HG03520 (cell line): Measurements from ENCODE around the gene UVSSA.

Source experiments
- ATAC-seq: cut with Tn5 transposase; IDR thresholded peaks from one replicate; pipeline ENCODE4 v1.9.1; 2021; ENCODE audit warnings: mild to moderate bottlenecking, moderate library complexity; ENCODE audit not compliant: unreplicated experiment

UVSSA gene

DNA sequence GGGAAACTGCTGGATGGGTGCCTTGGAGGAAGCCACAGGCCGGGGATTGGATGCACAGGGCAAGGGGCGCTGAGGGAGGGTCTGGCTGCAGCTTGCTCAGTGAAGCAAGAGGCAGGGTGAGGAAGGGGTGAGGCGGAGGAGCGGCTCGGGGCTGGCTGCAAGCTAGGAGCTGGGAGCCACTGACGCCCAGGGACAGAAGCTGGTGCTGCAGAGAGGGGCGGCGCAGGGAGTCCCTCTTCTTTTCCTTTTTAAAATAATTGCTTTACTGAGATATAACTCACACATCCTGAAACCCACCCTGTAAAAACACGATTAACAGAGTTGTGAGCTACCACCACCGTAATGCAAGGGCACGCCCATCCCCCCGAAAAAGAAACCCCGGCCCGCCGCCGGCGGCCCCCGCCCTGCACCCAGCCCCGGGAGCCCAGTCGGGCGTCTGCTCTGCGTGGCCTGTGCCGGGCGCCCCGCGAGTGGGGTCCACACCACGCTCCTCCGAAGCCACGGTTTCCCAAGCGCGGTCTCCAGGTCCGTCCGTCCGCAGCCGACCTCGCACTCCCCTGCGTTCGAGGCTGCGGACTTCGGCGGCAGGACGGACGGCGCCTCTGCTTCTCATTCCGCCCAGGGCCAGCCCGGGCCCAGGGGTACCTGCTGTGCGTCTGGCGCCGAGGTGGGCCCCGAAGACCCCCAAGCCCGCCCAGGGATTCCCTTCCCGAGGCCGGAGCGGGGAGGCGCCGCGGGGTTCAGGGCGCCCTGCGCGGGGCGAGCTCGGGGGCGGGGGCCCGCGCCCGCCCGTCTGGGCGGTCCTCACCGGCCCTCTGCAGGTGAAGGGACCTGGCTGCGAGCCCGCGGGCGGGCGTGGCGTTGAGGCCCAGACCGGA, 866 bp upstream of the UVSSA start:
- ATAC-seq, result no peak

DNA sequence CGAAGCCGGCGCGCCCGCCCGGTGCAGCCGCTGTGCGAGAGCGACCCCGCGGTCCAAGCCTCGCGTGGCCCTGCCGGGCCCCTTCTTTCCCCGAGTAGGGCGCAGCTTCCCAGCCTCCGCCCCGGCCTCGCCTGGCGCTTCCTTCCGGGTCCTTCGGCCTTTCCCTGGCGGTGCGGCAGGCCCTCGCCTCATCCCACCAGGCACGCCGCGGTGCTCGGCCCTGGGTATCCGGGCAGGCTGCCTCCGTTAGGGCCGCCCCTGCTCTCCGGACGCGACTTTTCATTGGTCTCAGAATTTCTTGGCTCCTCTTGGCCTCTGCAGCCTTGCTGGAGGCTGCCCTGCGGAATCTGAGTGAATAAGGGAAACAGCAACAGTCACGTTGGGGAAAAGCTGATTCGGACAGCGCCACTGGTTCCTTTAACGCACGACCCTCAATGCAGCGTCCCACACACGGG, 429 bp downstream of the UVSSA start:
- ATAC-seq, result peak; percentile 27

DNA sequence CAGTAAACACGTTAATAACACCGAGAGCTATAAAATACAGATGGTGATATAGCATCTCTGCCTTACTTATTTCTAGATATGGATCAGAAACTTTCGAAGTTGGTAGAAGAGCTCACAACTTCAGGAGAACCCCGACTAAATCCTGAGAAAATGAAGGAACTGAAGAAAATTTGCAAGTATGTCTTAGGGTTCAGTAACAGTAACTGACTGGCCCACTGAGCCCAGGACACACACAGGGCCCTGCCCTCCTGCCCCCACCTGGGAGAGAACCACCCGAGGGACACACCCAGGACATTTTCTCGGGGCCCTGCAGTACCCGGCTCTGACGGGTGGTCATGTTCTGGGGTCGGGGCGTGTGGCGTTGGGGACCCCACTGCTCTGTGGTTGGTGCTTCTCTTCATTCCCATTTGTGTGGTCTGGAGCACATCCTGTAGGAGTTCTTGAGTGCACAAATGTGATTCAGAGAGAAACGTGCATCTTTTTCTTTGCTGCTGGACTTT, 1.1 kb downstream of the UVSSA start:
- no peak for ATAC-seq

DNA sequence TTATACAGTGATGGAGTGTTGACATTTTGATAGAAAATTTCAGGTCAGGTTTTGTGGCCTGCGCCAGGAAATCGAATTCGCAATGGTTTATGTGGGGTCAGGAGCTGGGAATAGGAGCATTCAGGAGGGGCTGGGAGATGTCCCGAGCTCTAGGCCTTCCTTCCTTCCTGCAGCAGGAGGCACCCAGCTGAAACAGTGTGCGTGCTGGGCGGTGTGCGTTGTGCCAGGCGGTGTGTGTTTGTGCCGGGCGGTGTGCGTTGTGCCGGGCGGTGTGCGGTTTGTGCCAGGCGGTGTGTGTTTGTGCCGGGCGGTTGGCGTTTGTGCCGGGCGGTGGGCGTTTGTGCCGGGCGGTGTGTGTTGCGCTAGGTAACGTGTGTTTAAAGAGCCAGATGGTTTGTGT, 1.7 kb downstream of the UVSSA start:
- no peak for ATAC-seq

DNA sequence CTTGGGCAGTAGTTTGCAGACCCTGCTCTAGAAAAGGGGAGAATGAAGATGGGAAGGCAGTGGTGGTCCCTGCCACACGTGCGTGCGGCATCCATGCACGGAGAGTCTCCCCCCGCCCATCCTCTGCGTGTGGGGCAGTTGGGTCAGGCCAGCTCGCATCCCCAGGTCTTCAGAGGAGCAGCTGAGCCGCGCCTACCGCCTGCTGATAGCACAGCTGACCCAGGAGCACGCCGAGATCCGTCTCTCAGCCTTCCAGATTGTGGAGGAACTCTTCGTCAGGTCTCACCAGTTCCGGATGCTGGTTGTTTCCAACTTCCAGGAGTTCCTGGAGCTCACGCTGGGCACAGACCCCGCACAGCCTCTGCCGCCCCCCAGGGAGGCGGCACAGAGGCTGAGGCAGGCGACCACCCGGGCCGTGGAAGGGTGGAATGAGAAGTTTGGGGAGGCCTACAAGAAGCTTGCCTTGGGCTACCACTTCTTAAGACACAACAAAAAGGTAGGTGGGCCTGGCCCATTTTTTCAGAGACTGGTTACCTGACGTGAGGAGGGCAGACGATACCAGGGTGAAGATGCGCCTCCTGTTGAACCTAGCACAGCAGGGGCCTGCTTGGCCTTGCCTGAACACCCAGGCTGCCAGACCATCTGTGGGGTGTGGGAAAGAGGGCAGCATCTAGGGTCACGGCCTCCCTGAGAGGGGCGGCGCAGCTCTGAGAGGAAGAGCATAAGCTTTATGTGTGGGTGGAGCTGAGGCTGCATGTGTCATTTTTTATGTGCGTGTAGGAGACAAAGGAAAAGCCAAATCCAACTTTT, 2.6 kb downstream of the UVSSA start:
- no peak for ATAC-seq

DNA sequence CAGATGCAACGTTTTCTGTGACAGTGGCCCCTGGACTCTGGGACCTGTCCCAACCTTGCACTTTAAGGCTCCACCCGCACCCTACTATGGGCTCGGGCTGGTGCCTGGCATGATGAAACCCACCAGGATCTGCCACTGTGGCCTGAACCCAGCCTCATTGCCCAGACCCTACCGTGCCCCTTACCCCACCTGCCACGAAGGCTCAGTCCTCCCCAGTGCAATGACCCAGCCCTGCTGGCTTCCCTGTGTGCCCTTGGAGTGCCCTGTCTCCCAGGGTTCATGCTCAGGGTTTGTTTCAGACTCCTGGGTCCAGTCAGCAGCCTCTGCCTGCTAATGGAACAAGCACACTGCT, 3.1 kb downstream of the UVSSA start:
- ATAC-seq, result no peak

DNA sequence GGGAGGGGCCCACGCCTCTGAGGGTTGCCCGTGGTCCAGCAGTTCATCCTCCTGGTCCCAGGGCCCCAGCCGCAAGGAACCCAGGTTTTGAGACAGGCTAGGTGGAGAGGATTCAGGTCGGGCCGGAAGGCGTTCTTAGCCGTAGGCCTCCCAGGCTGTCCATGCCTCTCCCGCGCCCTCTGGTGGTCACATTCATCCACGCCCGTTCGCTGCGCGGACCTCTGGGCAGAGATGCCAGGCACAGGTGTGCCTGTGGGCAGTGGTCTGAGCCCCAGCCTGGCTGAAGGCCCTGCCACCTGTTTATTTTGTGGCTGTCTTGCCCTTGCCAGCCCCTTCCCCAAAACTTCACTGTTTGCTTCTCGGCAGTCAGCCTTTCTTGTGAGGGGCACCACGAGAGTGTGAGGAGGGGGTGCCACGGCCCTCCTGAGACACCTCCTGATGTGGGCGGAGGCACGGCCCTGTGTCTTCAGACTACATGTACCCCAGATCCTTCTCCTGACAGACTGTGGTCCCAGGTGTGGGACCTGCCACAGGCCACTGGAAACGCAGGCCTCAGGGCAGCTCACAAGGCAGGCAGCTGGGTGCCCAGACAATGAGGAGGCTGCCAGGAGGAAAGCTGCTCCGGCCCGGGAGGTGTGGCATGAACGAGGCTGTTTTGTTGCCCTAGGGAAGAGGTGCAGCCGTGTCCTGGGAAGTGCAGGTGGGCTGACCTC, 5.0 kb downstream of the UVSSA start:
- ATAC-seq, result peak; percentile 23

DNA sequence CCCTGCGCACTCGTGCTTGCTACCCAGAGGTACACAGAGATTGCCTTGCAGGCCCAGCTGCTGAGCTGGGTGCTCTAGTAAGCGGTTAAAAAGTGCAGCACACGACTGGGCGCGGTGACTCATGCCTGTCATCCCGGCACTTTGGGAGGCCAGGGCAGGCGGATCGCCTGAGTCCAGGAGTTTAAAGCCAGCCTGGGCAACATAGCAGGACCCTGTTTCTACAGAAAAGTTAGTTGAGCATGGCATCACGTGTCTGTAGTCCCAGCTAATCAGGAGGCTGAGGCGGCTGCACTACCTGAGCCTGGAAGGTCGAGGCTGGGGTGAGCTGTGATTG, 5.5 kb downstream of the UVSSA start:
- ATAC-seq, result no peak

DNA sequence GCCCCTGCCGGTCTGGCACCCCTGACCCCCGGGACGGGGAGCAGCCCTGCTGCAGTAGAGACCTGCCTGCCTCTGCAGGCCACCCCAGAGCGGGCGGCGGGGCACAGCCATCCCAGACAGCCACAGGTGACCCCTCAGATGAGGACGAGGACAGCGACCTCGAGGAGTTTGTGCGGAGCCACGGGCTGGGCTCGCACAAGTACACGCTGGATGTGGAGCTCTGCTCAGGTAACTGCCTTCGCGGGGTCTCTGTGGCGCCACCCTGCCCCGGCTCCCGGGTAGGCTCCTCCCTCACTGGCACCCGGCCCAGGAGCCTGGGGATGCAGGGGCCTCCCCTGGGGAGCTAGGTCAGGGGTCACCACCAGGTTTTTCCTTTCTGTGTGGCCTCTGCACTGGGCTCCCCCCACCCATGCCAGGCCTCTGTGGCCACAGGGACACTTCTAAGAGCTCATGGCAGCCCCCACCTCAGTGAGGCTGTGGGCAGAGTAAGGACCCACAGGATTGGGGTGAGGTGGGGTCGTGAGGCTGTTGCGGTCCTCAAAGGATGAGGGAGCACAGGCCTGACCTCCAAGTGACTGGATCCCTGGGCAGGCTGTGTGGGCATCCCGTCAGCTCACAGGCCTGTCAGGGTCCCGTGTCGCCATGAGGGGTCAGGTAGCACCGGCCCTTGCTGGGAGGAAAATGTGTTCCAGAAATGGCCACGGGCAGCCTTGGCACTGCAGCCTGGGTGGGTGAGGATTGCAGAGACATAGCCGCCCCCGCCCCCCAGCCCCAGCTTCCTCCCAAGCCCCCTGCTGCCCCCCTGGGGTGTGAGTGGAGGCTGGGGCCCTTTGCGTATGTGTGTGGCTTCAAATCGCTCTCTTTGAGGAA, 6.4 kb downstream of the UVSSA start:
- ATAC-seq, result no peak

DNA sequence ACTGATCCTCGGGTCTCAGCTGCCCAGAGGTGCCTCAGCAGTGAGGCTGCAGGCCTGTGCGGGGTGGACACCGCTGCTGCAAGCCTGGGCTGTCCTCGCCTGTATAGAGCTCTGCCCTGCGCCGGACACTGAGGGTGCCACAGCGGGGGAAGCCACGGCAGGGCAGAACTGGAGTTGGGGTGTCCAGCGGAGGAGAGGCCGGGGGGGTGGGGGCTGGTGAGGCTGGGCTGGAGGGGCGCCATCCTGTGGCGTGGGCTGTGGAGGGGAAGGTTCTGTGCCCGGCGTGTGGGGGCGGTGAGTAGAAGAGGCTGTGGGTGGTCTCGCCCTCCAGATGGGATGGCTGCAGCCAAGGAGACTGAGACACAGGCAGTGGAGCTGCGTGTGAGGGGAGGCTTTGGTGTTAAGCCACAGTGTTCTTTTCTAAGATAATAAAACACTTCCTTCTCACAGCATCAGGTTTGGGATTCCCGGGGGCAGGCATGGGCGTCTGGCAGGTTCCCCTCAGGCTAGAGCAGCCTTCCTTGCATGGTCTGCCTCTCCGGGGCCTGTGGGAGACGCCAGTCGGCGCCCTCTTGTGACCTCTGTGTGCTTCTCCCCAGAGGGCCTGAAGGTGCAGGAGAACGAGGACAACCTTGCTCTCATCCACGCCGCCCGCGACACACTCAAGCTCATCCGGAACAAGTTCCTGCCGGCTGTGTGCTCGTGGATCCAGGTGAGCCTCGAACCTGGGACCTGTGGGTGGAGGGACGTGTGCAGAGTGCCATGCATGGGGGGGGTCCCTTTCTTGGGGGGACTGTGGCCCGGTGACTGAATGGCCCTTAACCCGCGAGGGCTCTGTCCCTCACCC, 7.4 kb downstream of the UVSSA start:
- no peak for ATAC-seq

DNA sequence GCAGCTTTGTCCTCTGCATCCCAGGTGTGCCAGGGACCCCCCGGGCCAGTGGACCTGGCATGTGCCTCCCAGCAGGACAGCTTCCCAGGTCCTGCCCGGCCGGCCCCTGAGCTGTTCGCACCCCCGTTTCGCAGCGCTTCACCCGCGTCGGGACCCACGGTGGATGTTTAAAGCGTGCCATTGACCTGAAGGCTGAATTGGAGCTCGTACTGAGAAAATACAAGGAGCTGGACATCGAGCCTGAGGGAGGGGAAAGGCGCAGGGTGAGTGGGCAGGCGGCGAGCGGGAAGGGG, 7.9 kb downstream of the UVSSA start:
- ATAC-seq, result no peak

DNA sequence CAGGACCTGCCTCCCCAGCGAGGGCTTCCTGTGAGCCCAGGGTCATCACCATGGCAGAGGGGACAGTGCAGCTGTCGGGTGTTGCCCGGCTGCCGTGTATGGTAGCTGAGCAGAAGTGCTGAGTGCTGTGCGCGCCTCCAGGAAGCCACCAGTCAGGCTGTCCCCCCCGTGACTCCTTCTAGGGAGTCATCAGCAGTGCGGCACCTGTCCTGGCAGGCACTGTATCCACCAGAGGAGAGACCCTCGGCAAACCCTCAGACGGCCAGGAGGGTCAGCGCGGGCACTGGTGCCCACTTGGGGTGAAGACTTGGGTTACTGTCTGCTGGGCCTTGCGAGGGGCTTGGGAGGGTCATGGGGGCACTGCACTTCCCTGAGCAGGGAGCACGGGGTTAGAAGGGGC, 8.4 kb downstream of the UVSSA start:
- no peak for ATAC-seq

DNA sequence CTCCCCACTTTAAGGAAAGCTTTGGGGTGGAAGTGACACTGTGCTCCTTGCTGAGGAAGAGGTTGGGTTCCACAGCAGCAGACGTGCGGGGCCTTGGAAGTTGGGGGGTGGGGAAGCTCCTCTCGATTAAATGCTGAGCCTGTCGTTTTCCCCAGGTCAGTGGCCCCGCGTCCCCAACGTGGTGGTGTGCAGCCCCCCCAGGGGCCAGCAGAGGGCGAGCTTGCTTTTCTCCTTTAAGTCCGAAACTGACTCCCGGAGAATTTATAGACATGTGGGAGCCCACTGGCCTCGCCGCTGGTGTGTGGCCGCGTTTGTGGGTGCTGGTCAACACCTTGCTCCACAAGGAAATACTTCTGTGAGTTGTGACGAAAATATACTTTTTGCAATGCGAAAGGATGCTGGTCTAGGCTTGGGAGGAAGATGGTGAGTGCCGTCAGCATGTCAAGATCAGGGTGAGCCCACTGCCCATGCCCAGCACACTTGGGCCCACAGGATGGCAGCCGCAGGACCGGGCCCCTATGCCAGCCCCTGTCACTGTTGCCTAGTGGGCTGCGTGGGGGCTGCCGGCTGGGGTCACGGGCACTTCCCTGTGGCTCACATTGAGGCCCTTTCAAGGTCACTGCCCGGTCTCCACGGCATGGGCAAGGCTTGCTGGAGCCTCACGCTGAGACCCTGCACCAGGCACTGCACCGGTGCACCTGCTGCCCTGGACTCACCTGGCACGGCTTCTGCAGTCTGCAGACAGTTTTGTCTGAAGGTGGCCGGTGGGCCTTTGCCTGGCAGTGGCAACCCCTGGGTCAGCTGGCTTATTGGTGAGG, 9.4 kb downstream of the UVSSA start:
- no peak for ATAC-seq

DNA sequence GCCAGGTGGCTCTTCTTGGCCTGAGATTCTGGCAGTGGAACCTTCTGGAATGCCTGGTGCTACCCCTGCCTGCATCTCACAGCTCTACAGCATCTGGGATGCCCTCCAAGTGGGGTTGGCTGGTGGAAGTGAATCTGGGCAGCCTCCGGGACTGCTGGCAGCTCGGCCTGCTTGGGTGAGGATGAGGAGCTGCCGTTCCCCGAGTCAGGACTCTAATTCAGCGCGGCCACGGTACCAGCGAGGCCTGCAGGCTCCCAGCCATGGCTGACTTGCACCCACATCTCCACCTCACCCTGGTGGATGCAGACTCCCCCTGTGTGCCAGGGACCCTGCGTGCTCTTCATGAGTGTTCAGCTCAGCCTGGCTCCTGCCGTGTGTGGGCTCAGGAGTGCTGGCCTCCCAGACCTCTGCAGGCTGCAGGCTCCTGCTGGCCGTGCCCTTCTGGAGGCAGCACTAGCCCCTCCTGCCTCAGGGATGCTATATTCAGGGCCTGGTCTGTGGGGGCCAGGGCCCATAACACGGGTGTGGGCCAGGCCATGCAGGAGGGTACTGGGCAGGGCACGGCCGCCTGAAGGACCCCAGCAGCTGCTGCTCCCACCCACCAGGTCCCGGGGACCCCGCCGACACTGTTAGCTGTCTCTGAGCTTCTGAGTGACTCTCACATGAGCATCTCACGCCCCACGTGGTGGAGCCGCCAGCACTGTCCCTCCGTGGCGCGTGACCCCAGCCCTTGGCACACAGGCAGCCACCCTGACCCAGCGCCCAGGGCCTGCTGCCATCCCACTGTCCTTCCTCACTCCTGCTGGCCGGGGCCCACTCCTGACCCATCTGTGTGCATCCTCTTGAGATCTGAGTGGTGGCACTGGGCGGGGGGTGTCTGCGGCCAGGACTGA, 10.6 kb downstream of the UVSSA start:
- no peak for ATAC-seq

DNA sequence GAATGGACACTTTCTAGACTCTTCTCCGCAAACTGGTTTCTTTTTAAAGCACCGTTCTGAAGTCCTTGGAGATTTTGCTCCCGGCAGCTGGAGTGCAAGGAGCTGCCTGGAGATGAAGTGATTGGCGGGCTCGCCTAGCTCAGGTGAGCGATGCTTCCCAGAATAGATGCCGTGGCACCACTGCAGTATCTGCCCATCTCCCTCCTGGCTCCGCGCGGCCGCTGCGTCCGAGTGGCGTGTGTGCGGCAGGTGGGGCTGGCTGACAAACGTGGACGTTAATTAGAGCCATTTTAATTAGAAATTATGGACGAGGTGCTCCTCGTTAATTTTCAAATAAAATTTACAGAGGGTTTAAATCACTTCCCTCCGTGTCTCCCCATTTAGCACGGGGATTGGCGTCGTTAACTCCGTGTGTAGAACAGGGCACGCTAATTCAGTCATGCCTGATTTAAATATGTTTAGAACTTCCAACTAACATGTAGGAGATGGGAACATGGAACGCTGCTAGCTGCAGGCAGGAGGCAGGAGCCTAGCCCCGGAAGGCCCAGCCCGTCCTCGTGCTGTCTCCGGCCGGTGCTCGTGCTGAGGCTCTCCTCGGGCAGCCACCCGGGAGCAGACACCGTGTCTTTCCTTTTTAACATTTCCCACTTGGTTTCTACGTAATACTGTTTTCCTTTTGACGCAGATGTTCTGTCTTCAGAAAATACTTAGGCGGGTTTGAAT, 11.6 kb downstream of the UVSSA start:
- no peak for ATAC-seq

DNA sequence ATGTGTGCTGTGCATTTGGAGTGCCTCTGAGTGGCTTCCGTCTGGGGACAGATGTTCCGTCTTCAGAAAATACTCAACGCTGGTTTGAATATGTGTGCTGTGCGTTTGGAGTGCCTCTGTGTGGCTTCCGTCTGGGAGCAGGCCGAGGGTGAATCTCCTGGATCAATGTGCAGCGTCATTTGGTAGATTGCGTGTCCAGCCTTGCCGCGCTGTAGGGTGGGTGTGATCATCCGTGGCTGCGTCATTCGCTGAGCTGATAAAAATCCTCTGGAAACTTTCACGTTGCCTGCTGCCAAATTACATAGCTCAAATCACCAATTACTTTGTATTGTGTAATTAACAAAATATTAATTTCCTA, 12.1 kb downstream of the UVSSA start:
- no peak for ATAC-seq

DNA sequence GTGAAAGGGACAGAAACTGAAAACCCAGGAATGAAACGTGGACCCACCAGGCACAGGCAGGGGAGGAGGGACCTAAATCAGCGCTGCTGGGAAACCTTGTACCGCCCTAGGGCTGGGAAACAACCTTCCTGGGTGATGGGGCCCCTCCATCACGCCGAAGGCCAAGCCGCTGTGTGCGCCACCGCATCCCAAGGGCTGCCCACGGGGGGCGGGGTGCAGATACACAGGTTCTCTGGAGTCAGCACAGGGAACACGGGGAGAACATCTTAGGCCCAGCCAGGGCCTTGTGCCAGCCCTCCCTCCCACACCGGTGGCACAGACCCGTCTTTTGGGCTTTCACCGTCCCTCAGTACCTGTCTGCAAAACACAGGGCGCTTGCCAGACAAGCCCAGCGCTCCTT, 13.0 kb downstream of the UVSSA start:
- no peak for ATAC-seq
